ENCODE results near the gene PTPRK.
"Not testable (repeated sequence)": the region's sequence is repeated elsewhere in the genome, so short reads cannot be mapped to it uniquely, and the experiment has no call there.

- TF ChIP-seq CTCF, POLR2A (IDR thresholded peaks at IDR 0.05): not testable (repeated sequence)
Observed at GRCh38 chr6:128434752-128435151, 85.6 kb downstream of the PTPRK start.

All from lower leg skin (tissue), 3 donors.